NCI-H2227 (cell line): ENCODE results near the gene MSX1.

Experiments
- DNase-seq: peaks from one replicate; lab custom pipeline; 2025; ENCODE audit not compliant: unreplicated experiment; lab: John Stamatoyannopoulos, UW

MSX1 gene

GRCh38 chr4:4868758-4869723 lies 9.6 kb downstream of the MSX1 start:
- DNase-seq = no peak

GRCh38 chr4:4869731-4870571 lies 10.5 kb downstream of the MSX1 start:
- peak; percentile 9 for DNase-seq

- DNase-seq = no peak
These were observed 11.2 kb downstream of the MSX1 start for GRCh38 chr4:4870576-4871241.

- DNase-seq = no peak
These were observed 11.7 kb downstream of the MSX1 start for GRCh38 chr4:4871242-4871572.

- no peak for DNase-seq
These were observed 12.3 kb downstream of the MSX1 start for GRCh38 chr4:4871573-4872313.

- DNase-seq = peak; percentile 46
These were observed 12.9 kb downstream of the MSX1 start for GRCh38 chr4:4872314-4872903.

GRCh38 chr4:4873203-4873602 lies 13.7 kb downstream of the MSX1 start:
- DNase-seq = no peak

- DNase-seq = no peak
These were observed 14.8 kb downstream of the MSX1 start for GRCh38 chr4:4874254-4874653.

GRCh38 chr4:4875147-4875546 lies 15.7 kb downstream of the MSX1 start:
- DNase-seq = peak; percentile 56

GRCh38 chr4:4875611-4876010 lies 16.1 kb downstream of the MSX1 start:
- DNase-seq = no peak

GRCh38 chr4:4876945-4877661 lies 17.6 kb downstream of the MSX1 start:
- no peak for DNase-seq

GRCh38 chr4:4880492-4880891 lies 21.0 kb downstream of the MSX1 start:
- no peak for DNase-seq

GRCh38 chr4:4881432-4881831 lies 22.0 kb downstream of the MSX1 start:
- DNase-seq = no peak

- no peak for DNase-seq
These were observed 25.1 kb downstream of the MSX1 start for GRCh38 chr4:4884611-4885010.

- no peak for DNase-seq
These were observed 28.0 kb downstream of the MSX1 start for GRCh38 chr4:4887426-4887825.

- DNase-seq = no peak
These were observed 29.2 kb downstream of the MSX1 start for GRCh38 chr4:4888695-4889094.

- no peak for DNase-seq
These were observed 30.3 kb downstream of the MSX1 start for GRCh38 chr4:4889781-4890180.

GRCh38 chr4:4890574-4891255 lies 31.2 kb downstream of the MSX1 start:
- DNase-seq = no peak

GRCh38 chr4:4893721-4894120 lies 34.3 kb downstream of the MSX1 start:
- no peak for DNase-seq
